H1 (cell line): Measurements from ENCODE around the gene STRIP2. TPM values are rescaled to one million over a fixed set of nuclear protein-coding genes. Genes with fewer than 3 reads are reported as not detected.

Source experiments
- ASH2L ChIP-seq: fragments of 200-600, 300-600 bp; sonication (generic); IDR thresholded peaks from one replicate; pipeline ENCODE4 v1.7.1; 2017; ENCODE audit warnings: low read length
- CTCF ChIP-seq, 3 experiments: IDR thresholded peaks; 1 replicate in 2 of 3; 2 replicates in 1 of 3; pipeline versions ENCODE4 v1.5.1 to v1.6.1; 2011; ENCODE audit warnings: low read length in 3 of 3, mild to moderate bottlenecking in 3 of 3, inconsistent platforms in 2 of 3, low read depth in 1 of 3, moderate library complexity in 1 of 3; ENCODE audit not compliant: insufficient read depth in 1 of 3; ENCODE audit errors: control extremely low read depth in 1 of 3
- EZH2 ChIP-seq: fragments of 200-600 bp; sonication (generic); IDR thresholded peaks from 2 replicates; pipeline ENCODE4 v1.7.1; 2012; ENCODE audit warnings: low read depth, mild to moderate bottlenecking, moderate library complexity, low read length, inconsistent platforms; ENCODE audit not compliant: severe bottlenecking
- KDM1A ChIP-seq: fragments of 200-600, 300-600 bp; sonication (generic); IDR thresholded peaks from 2 replicates; pipeline ENCODE4 v1.7.1; 2016; ENCODE audit warnings: mild to moderate bottlenecking, low read length, borderline replicate concordance
- RBBP5 ChIP-seq: IDR thresholded peaks from 2 replicates; pipeline ENCODE4 v1.7.1; 2012; ENCODE audit warnings: low read depth, mild to moderate bottlenecking, inconsistent platforms, low read length, moderate library complexity, borderline replicate concordance
- RFX5 ChIP-seq: IDR thresholded peaks from 2 replicates; pipeline ENCODE4 v1.6.1; 2011; ENCODE audit warnings: low read depth, low read length, improper control_type of control experiment, borderline replicate concordance
- RXRA ChIP-seq: IDR thresholded peaks from 2 replicates; pipeline ENCODE4 v1.6.1; 2011; ENCODE audit warnings: low read depth, mild to moderate bottlenecking, low read length, moderate library complexity; ENCODE audit not compliant: insufficient read depth
- SAP30 ChIP-seq: fragments of 300-600 bp; sonication (generic); IDR thresholded peaks from 2 replicates; pipeline ENCODE4 v1.7.1; 2012; ENCODE audit warnings: low read length, moderate library complexity, mild to moderate bottlenecking, inconsistent platforms; ENCODE audit not compliant: insufficient read depth, insufficient replicate concordance
- polyA plus RNA-seq, 7 experiments: library from polyadenylated mRNA; depleted of rRNA in 3 of 7; stranded (reverse) in 5 of 7; unstranded in 2 of 7; fragments of >200 nt in 5 of 7; fragments of 200-250 nt in 2 of 7; gene quantifications; 1 replicate in 5 of 7; 2 replicates in 1 of 7; 4 replicates in 1 of 7; pipeline versions ENCODE4 v1.2.1 to v1.2.3, GENCODE V29; 2011 to 2013; ENCODE audit warnings: missing spikeins in 2 of 7, mixed read lengths in 2 of 7
- total RNA-seq: library from RNA; stranded (reverse); fragmentation: NEBNext Ultra II Directional; extraction: Animal tissue kit (Norgen Biotek cat#: 25700); gene quantifications from 2 replicates; pipeline ENCODE4 v1.2.1, GENCODE V29; 2021

Gene STRIP2
- total and polyA plus RNA-seq, 2 of the 8 experiments (the other 6 are each of a cell fraction or from before 2014, with no cell fraction given): 5.3 to 8.2 TPM

DNA sequence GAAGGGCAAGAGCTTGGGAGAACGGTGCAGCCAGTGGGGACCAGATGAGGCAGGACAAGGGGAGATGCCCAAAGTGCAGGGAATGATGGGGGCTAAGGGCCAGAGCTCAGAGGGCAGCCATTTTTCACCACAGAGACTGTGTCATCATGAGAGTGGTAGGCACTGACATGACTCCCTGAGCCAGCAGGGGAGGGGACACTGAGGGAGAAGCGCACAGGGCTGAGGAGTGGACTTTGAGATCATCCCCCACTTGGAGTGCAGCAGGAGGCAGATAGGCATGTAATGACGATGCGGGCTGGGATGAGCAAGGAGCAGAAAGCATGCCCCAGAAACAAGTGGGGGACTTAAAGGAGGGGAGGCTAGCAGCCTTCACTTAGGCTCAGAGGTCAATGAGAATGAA lies 62.9 kb downstream of the STRIP2 start (continued):
- TF ChIP-seq RFX5 (no peak), EZH2 (no peak), SAP30 (no peak), ASH2L (no peak), CTCF (IDR thresholded peaks at IDR 0.05; ENCODE audit: control extremely low read depth in 1 of 3, insufficient read depth in 1 of 3, low read depth in 1 of 3, low read length in 3 of 3) (no peak), RBBP5 (no peak), KDM1A (no peak), RXRA (no peak)
